Measurements from ENCODE around the gene KRTAP10-9. TPM values are rescaled to one million over a fixed set of nuclear protein-coding genes. Genes with fewer than 3 reads are reported as not detected.

KRTAP10-9 gene
- total RNA-seq, 1 donor from 2014 or later, result not detected

- Mint-ChIP-seq H3K4me1 (ENCODE audit: unreplicated experiment) (peaks cover 3% of the 10 kb centered on the region), H3K36me3 (ENCODE audit: unreplicated experiment) (no peaks in the 10 kb centered on the region), H3K27ac (ENCODE audit: unreplicated experiment) (no peak overlapping the region), H3K27me3 (ENCODE audit: unreplicated experiment) (peaks cover 25% of the 10 kb centered on the region), H3K9me3 (ENCODE audit: unreplicated experiment) (peaks cover 26% of the 10 kb centered on the region), H3K4me3 (ENCODE audit: unreplicated experiment) (no peak overlapping the region)
- no peak for DNase-seq (ENCODE audit: extremely low spot score, unreplicated experiment)
- no peak for TF ChIP-seq CTCF (IDR thresholded peaks at IDR 0.05)
These were observed 45.7 kb upstream of the KRTAP10-9 start for GRCh38 chr21:44581158-44581557.

- Mint-ChIP-seq H3K36me3 (ENCODE audit: unreplicated experiment) (no peaks in the 10 kb centered on the region), H3K4me3 (ENCODE audit: unreplicated experiment) (no peak overlapping the region), H3K4me1 (ENCODE audit: unreplicated experiment) (peaks cover 3% of the 10 kb centered on the region), H3K9me3 (ENCODE audit: unreplicated experiment) (peaks cover 20% of the 10 kb centered on the region), H3K27ac (ENCODE audit: unreplicated experiment) (no peak overlapping the region), H3K27me3 (ENCODE audit: unreplicated experiment) (peaks cover 26% of the 10 kb centered on the region)
- DNase-seq (ENCODE audit: extremely low spot score, unreplicated experiment), result peak; percentile 67
- no peak for TF ChIP-seq CTCF (IDR thresholded peaks at IDR 0.05)
These were observed 44.8 kb upstream of the KRTAP10-9 start for GRCh38 chr21:44582055-44582454.

GRCh38 chr21:44583089-44583799 lies 43.6 kb upstream of the KRTAP10-9 start:
- peaks cover 33% of the 10 kb centered on the region for H3K27me3 Mint-ChIP-seq (ENCODE audit: unreplicated experiment)
- no peak overlapping the region for H3K27ac Mint-ChIP-seq (ENCODE audit: unreplicated experiment)
- TF ChIP-seq CTCF (IDR thresholded peaks at IDR 0.05), result no peak
- H3K36me3 Mint-ChIP-seq (ENCODE audit: unreplicated experiment), result no peaks in the 10 kb centered on the region
- H3K9me3 Mint-ChIP-seq (ENCODE audit: unreplicated experiment), result peaks cover 11% of the 10 kb centered on the region
- peak; percentile 79 for DNase-seq (ENCODE audit: extremely low spot score, unreplicated experiment)
- no peak overlapping the region for H3K4me3 Mint-ChIP-seq (ENCODE audit: unreplicated experiment)
- peaks cover 3% of the 10 kb centered on the region for H3K4me1 Mint-ChIP-seq (ENCODE audit: unreplicated experiment)

- H3K4me1 Mint-ChIP-seq (ENCODE audit: unreplicated experiment), result peaks cover 3% of the 10 kb centered on the region
These were observed 43.1 kb upstream of the KRTAP10-9 start for GRCh38 chr21:44583800-44584147.

GRCh38 chr21:44585892-44586291 lies 41.0 kb upstream of the KRTAP10-9 start:
- H3K36me3 Mint-ChIP-seq (ENCODE audit: unreplicated experiment), result no peaks in the 10 kb centered on the region
- peak; percentile 62 for DNase-seq (ENCODE audit: extremely low spot score, unreplicated experiment)
- no peak overlapping the region for H3K4me3 Mint-ChIP-seq (ENCODE audit: unreplicated experiment)
- H3K9me3 Mint-ChIP-seq (ENCODE audit: unreplicated experiment), result peaks cover 9% of the 10 kb centered on the region
- TF ChIP-seq CTCF (IDR thresholded peaks at IDR 0.05), result no peak
- H3K27me3 Mint-ChIP-seq (ENCODE audit: unreplicated experiment), result peaks cover 33% of the 10 kb centered on the region
- no peak overlapping the region for H3K27ac Mint-ChIP-seq (ENCODE audit: unreplicated experiment)
- peaks cover 3% of the 10 kb centered on the region for H3K4me1 Mint-ChIP-seq (ENCODE audit: unreplicated experiment)

More at GRCh38 chr21:44583800-44584147, 43.1 kb upstream of the KRTAP10-9 start:
- Mint-ChIP-seq H3K27ac (ENCODE audit: unreplicated experiment) (no peak overlapping the region), H3K4me3 (ENCODE audit: unreplicated experiment) (no peak overlapping the region), H3K9me3 (ENCODE audit: unreplicated experiment) (peaks cover 10% of the 10 kb centered on the region), H3K27me3 (ENCODE audit: unreplicated experiment) (peaks cover 33% of the 10 kb centered on the region), H3K36me3 (ENCODE audit: unreplicated experiment) (no peaks in the 10 kb centered on the region)
- DNase-seq (ENCODE audit: extremely low spot score, unreplicated experiment), result no peak
- no peak for TF ChIP-seq CTCF (IDR thresholded peaks at IDR 0.05)

Data from osteocyte (in vitro differentiated cells).